Skeletal muscle cell (primary cell): ENCODE data around the gene KLHL11.

Experiments
- DNase-seq: peaks from one replicate; pipeline ENCODE4 v3.0.0-alpha.2; 2010; ENCODE audit warnings: low read depth
- H3K4me3 ChIP-seq: 2 replicates; pipeline ENCODE4 v1.5.1; 2011; ENCODE audit warnings: low read depth, mild to moderate bottlenecking, control low read depth, low read length, moderate library complexity

KLHL11 gene

GRCh38 chr17:41813699-41814124, 51.5 kb downstream of the KLHL11 start:
- no peak for DNase-seq
- peak overlapping the region; percentile 62 for H3K4me3 ChIP-seq

DNA sequence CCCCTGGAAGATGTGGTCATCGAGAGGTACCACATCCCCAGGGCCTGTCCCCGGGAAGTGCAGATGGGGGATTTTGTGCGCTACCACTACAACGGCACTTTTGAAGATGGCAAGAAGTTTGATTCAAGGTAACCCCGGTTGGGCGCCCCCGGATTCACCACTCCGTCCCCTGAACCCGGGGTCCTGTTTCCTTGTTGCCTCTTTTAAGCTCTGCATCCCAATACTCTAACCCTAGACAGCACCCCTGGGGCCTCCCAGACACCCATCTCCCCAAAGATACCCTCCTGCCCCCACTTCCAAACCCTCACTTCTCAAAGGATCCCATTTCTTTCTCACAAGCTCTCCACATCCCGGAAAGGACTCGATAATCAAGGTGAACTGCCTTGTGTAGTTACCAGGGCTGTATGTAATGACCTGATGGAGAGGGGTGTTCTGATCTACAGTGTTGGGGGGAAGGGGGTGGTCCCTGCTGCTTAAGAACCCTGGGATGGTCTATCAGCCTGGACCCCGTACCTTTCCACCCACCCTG, 52.0 kb downstream of the KLHL11 start:
- peak overlapping the region; percentile 62 for H3K4me3 ChIP-seq
- DNase-seq: no peak

DNA sequence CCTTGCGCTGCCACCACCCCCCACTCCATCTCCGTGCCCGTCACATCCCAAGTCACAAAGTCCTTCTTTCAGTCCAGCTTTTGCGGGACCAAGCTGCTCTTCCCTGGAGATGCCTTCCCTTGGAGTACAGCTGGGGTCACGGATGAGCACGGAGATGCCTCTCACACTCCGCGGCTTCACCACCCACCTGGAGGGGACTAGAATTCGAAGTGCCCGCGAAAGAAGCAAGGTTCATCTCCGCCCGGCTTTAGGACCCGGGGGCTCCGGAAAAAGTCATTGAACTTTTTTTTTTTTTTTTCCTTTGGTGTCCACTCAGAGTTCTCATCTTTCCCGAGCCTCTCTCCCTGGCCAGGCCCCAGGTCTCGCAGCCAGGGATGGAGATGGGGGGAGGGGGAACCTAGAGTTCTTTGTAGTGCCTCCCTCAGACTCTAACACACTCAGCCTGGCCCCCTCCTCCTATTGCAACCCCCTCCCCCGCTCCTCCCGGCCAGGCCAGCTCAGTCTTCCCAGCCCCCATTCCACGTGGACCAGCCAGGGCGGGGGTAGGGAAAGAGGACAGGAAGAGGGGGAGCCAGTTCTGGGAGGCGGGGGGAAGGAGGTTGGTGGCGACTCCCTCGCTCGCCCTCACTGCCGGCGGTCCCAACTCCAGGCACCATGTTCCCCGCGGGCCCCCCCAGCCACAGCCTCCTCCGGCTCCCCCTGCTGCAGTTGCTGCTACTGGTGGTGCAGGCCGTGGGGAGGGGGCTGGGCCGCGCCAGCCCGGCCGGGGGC, 52.7 kb downstream of the KLHL11 start, which contains the start of gene FKBP10:
TSS of gene FKBP10 (plus strand) at position 624 of the 771 bp plus-strand sequence. CDS start at position 655, 31 bp downstream.
- peak; percentile 78 for DNase-seq

GRCh38 chr17:41811549-41812380, 53.5 kb downstream of the KLHL11 start, which contains the start of gene P3H4:
Gene P3H4 (minus strand): TSS chr17:41811949. CDS start chr17:41811915, 34 bp downstream.
- H3K4me3 ChIP-seq: peak within 1 kb of the TSS; percentile 62
- peak; percentile 45 for DNase-seq

More for the DNA sequence above, 52.7 kb downstream of the KLHL11 start, which contains the start of gene FKBP10:
- peak within 1 kb of the TSS; percentile 62 for H3K4me3 ChIP-seq

GRCh38 chr17:41810659-41811548, 54.3 kb downstream of the KLHL11 start:
- peak overlapping the region; percentile 62 for H3K4me3 ChIP-seq
- DNase-seq: no peak

GRCh38 chr17:41806685-41807445, 58.4 kb downstream of the KLHL11 start:
- DNase-seq: no peak
- no peak overlapping the region for H3K4me3 ChIP-seq
